ENCODE measurements around the gene LDLRAD4.

The LDLRAD4 gene

DNA sequence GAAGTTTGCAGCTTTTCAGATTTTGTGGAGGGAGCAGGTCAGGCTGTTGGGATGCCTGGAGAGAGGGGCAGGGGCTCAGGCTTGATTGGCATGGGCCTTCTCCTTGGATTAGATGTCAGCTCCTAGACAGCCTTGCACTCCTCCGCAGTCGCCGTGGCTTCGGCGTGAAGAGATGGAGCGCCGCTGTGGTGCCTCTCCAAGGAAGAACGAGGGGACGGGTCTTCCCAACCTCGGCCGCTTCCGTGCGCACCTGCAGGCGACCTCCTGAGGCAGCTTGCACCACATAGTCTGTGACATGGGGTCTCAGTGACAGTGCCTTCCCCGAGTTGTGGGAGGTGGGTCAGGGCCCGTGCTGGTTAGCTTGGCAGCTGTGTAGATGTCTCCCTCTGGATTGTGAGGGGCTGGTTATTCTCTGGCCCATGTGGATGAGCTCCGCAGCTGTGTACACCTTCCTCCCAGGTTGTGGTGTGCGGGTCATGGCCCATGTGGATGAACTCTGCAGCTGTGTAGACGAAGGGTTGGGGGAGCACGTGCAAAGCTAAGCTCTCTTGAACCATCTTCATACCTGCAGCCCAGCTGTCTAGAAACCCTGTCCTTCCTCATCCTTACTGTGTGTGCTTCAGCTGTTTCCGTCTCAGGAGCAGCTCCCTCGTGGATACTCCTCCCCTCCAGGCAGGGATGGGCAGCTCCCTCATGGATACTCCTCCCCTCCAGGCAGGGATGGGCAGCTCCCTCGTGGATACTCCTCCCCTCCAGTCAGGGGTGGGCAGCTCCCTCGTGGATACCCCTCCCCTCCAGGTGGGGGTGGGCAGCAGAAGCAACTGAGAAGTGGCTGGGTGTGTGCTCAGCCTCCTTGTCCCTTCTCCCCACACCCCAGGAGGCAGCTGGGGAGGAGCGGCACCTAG is 170.3 kb downstream of the LDLRAD4 start:
- peak; percentile 15 for DNase-seq (ENCODE audit: low spot score)

- no peak for DNase-seq (ENCODE audit: low spot score)
These were observed 171.1 kb downstream of the LDLRAD4 start for GRCh38 chr18:13389491-13390131.

GRCh38 chr18:13390196-13390595 is 171.6 kb downstream of the LDLRAD4 start:
- DNase-seq (ENCODE audit: low spot score): no peak

GRCh38 chr18:13390711-13391110 is 172.2 kb downstream of the LDLRAD4 start:
- DNase-seq (ENCODE audit: low spot score): no peak

DNA sequence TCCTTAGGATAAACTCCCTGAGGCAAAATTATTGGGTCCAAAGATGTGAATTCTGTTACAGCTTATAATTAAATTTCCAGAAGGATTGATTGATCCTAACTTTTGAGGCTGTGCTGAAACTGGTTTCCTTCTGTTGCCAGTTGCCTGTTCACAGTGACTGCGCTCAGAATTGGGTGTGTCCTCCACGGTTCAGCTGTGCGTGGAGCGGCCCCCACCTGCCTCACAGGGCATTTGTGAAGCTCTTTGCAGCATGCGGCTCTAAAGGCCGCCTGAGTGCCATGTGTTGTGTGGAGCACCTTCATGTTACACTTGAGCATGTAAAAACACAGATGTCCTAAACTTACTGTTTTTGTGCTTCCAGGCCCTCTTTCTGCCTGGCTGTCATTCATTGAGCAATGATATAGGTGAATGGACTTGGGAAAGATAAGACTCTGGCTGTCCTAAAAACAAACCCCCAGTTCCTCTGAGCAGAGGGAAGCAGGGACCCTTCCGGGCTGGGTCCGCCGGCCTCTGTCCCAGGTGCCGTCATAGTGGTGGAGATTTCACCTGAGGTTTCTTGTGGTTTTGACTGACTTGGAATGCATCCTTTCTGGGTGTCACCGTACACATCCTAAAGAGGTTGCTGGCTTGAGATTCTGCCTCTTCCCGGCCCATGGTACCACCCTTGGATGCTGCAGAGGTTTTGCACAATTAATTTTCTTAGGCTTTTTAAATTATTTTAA is 173.6 kb downstream of the LDLRAD4 start:
- no peak for DNase-seq (ENCODE audit: low spot score)

- DNase-seq (ENCODE audit: low spot score): no peak
These were observed 174.3 kb downstream of the LDLRAD4 start for GRCh38 chr18:13392899-13393298.

DNA sequence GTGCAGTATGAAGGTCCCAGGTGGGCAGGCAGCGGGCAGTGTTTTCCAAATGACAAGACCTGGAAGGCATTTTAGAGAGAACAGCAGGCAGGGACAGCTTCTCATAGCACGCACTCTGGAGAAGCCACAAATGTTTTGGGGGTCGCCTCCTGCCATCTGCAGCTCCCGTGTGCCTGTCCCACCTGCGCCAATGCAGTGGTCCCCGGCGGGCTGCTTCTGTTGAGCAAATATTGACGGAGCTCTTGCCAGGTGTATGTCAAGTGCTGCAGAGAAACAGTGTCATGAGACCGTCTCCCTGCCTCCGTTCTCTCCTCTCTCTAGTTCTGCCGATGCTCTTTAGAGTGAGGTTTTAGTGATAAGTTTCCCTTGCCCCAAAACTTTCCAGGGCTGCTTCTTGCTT is 174.8 kb downstream of the LDLRAD4 start:
- DNase-seq (ENCODE audit: low spot score): no peak

GRCh38 chr18:13394801-13395200 is 176.2 kb downstream of the LDLRAD4 start:
- no peak for DNase-seq (ENCODE audit: low spot score)

GRCh38 chr18:13395577-13395976 is 177.0 kb downstream of the LDLRAD4 start:
- no peak for DNase-seq (ENCODE audit: low spot score)

DNA sequence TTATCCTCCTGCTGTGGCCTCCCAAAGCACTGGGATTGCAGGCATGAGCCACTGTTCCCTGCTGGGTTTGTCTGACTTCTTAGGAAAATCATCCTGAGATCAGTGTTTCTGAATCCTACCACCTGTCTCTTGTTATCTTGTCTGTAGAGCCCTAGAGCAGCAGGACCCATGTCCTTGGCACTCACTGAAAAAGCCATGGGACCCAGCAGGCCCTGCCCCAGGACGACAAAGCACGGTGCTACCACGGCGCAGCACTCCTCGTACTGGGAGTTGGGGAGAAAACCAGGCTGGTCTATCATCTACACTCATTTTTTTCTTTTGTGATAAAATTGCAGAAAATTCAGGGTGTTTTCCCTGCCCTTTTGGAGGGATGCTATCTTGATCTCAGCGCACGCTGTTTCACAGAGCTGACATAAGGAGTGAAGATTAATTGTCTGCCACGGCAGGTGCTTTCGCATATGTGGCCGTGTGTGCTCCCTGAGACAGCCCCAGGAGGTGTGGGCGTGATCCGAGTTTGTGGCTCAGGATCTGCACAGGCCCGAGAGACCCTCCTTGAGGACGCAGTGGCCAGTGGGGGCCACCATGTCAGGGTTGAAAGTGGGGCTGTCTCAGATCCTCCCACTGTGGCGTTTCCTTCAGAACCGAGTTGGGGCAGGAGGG is 179.1 kb downstream of the LDLRAD4 start:
- no peak for DNase-seq (ENCODE audit: low spot score)

DNA sequence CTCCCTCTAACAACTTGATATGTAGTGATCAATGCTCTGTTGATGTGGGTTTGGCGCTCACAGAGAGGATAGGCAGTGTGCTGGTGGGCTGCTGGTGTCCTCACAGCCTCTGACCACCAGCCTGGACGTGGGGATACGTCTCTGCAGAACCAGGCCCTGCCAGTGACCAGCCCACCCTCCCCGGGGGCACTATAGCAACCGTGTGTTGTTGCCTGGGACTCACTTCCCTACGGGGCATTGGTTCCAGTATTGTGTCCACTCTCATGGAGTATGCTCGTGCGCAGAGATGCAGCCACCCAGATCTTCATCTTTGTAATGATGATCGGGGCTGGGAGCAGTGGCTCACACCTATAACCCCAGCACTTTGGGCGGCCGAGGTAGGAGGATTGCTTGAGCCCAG is 180.1 kb downstream of the LDLRAD4 start:
- DNase-seq (ENCODE audit: low spot score): no peak

GRCh38 chr18:13399511-13399910 is 181.0 kb downstream of the LDLRAD4 start:
- DNase-seq (ENCODE audit: low spot score): no peak

DNA sequence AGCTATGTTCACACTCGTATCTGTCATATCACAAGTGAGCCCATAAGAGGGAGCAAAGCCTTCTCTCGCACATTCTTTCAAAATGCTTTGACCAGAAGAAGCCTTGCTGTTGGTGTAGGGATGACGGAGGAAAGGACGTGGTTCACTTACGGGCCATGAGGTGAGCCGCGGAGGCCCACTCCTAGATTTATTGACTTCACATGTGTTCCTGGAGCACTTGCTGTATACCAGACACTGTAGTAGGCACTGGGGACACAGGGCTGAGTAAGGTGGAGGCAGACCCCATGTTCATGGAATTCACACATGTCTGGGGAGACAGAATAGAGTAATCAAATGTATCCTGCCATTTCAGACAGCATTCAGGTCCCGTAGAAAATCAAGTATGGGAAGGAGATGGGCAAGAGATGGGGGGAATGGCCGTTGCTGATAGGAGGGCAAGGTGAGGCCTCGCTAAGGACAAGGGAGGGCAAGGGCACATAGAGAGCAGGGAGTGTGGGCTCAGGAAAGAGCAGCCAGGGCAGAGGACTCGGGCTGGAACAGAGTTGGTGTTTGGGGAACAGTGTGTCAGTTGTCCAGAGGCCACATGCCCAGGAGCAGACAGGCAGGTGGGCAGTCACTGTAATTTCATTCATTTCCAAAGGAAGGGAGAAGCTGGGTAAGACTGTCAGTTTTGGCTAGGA is 182.2 kb downstream of the LDLRAD4 start:
- DNase-seq (ENCODE audit: low spot score): no peak

GRCh38 chr18:13401404-13401803 is 182.8 kb downstream of the LDLRAD4 start:
- no peak for DNase-seq (ENCODE audit: low spot score)

GRCh38 chr18:13401826-13402225 is 183.3 kb downstream of the LDLRAD4 start:
- no peak for DNase-seq (ENCODE audit: low spot score)

DNA sequence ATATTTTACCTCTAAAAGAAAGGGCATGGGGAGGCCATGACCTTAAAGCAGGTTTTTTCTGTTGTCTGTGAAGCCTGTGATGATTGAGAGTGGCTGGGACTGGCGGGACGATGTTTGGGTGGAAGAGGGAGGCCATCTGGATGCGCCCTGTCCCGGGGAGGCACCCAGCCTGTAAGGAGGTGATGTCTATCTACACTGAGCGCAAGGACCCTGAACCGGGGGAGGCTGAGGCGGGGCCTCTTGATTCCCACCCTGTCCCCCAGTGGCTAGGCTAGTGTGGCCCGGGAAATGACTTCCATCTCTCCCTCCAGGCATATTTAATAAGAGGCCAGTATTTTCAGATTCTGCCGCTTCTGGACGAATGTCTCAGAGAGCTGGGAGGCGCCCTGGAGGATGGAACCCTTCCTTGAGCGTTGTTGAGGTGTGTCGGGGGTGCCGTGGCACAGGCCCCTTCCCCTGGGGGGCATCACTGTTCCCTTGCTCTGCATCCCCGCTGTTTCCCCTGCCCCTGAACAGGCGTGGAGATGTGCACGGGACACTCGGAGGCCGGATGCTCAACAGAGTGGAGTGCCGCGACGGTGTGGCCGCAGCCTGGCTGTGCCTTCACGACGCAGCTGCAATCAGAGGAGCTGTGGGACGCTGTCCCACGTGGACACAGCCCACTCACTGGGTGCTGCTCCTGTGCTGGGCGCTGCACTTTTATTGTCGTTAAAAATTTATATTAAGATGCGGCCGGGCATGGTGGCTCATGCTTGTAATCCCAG is 185.4 kb downstream of the LDLRAD4 start:
- DNase-seq (ENCODE audit: low spot score): no peak

DNA sequence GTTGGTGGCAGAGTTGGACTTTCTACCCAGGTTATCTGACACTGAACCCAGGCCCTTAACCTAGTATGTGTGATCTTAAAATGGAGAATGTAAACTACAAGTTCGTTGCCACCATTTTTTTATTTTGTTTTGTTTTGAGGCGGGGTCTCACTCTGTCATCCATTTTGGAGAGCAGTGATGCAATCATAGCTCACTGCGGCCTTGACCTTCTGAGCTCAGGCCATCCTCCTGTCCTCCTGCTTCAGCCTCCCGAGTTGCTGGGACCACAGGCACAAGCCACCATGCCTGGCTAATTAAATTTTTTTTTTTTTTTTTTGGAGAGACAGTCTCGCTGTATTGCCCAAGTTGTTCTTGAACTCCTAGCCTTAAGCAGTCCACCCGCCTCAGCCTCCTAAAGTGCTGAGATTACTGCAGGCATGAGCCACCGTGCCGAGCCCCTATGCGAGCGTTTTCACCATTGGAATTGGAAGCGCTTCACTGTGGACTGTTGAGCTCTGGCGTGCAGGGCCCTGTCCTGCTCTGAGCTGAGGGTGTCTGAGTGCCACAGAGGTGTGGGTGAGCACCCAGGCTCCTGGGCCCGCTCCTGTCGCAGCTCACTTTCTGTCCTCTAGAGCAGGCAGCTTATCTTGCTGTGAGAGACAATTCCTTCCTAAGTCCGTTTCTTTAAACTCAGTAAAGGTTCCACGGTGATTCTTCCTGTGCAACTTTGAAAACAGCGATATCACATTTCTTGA is 186.9 kb downstream of the LDLRAD4 start:
- no peak for DNase-seq (ENCODE audit: low spot score)

DNA sequence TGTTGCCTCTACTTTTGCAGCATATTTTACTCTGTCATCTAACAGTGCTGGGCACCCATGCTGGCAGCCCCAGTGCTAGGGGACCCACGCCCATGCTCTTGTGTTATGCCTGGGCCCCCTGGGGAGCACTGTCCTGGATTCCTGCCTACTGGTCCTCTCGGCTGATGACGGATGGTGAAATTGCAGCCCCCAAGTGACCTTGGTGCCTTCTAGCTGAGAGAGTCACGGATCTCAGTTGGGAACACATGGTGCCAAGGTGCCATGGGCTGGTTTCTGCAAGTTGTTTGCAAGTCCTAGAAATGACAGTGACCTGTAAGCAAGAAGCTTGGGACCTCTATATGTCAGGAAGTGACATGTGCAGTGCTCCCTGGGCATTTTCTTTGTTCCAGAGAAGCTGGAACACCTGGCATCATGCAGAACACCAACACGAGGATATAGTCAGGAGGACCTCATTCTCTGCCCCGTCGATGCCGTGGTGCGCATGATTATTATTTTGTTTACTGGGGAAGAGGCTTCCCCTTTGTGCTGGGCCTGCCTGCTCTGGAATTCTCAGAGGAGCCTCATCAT is 187.6 kb downstream of the LDLRAD4 start:
- no peak for DNase-seq (ENCODE audit: low spot score)

DNA sequence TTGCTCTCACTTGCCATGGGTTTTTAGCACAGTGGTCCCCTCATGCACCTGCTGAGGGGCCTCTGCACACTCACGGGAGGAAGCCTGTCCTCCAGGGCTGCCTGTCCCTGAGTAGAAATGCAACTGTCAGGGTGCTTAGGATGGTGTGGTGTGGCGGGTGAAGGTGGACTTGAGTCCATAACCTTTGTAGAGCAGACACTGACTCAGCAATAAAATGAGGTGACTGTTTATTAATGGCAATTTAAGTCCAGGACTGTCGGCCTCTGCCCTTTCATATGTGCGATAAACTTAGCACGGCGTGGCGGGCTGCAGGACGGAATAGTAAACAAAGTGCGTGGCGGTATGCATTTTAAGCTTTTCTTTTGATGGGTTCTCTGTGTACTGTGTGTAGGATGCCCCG is 188.2 kb downstream of the LDLRAD4 start:
- no peak for DNase-seq (ENCODE audit: low spot score)

DNA sequence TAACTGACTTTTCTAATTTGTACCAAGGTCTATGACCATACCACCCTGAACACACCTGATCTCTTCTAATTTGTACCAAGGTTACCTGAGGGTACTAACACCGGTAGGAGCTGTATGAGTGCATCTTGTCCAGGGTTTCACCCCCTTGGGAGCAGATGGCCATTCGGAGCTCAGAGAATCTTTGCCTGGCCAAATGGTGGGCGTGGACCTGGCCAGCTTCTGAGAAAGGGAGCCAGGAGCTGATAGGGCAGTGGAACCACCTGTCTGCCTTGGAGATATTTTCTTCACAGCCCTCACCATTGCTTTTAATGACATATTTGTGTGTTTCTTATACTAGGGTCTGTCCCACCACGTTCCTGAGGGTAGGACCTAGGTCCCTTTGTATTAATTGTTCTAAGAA is 188.9 kb downstream of the LDLRAD4 start:
- no peak for DNase-seq (ENCODE audit: low spot score)
